GM10266 (cell line): ENCODE measurements around the gene XKR7.

Experiments
- DNase-seq: peaks from one replicate; pipeline ENCODE4 v3.0.0; 2012; ENCODE audit errors: extremely low spot score
- CTCF ChIP-seq: IDR thresholded peaks from 2 replicates; pipeline ENCODE4 v1.5.1; 2012; ENCODE audit warnings: mild to moderate bottlenecking, low read depth; ENCODE audit not compliant: control insufficient read depth, insufficient read depth; ENCODE audit errors: missing control alignments

The XKR7 gene

GRCh38 chr20:32013326-32013725 is 45.4 kb downstream of the XKR7 start:
- DNase-seq, result no peak
- TF ChIP-seq CTCF, result no peak

GRCh38 chr20:32017711-32018251 is 49.8 kb downstream of the XKR7 start:
- peak; percentile 71 for DNase-seq
- TF ChIP-seq CTCF, result peak; percentile 30

GRCh38 chr20:32018269-32019155 is 50.6 kb downstream of the XKR7 start:
- TF ChIP-seq CTCF, result peak; percentile 7
- peak; percentile 86 for DNase-seq

GRCh38 chr20:32019156-32019510 is 51.2 kb downstream of the XKR7 start:
- peak; percentile 15 for TF ChIP-seq CTCF
- peak; percentile 53 for DNase-seq

GRCh38 chr20:32019563-32020463 is 51.9 kb downstream of the XKR7 start:
- DNase-seq, result no peak
- TF ChIP-seq CTCF, result no peak

GRCh38 chr20:32021091-32021490 is 53.1 kb downstream of the XKR7 start:
- no peak for TF ChIP-seq CTCF
- no peak for DNase-seq
